Body of pancreas (tissue), 4 donors: Measurements from ENCODE around the gene FZD1. TPM values are rescaled to one million over a fixed set of nuclear protein-coding genes. Genes with fewer than 3 reads are reported as not detected.

Source experiments
- ATAC-seq: fragments of 150-250 bp; one replicate; pipeline ENCODE4 v1.9.1; 2016
- DNase-seq, 4 donors: peaks; one replicate each; pipeline ENCODE4 v3.0.0-alpha.2; 2019
- H3K27ac ChIP-seq, 4 donors: fragments of 200-600 bp; sonication (generic); 1 replicate in 3 of 4; 2 replicates in 1 of 4; pipeline versions ENCODE4 v1.5.1 to v1.6.1; 2016 to 2019; ENCODE audit warnings: mild to moderate bottlenecking in 1 of 4, mixed read lengths in 1 of 4, moderate library complexity in 1 of 4
- H3K27me3 ChIP-seq, 2 donors: fragments of 200-600 bp; sonication (generic); one replicate each; pipeline ENCODE4 v1.6.0; 2016; ENCODE audit warnings: mild to moderate bottlenecking in 1 of 2
- H3K36me3 ChIP-seq, 2 donors: fragments of 200-600 bp; sonication (generic); replicated peaks in 1 of 2; 2 replicates each; pipeline ENCODE4 v1.5.1; 2016; ENCODE audit warnings: low read depth in 2 of 2; ENCODE audit not compliant: insufficient read depth in 1 of 2
- H3K4me1 ChIP-seq: fragments of 200-600 bp; sonication (generic); one replicate; pipeline ENCODE4 v1.6.0; 2016
- H3K4me3 ChIP-seq, 2 donors: fragments of 200-600 bp; sonication (generic); 1 replicate in 1 of 2; 2 replicates in 1 of 2; pipeline ENCODE4 v1.5.1; 2016 to 2019
- H3K9me3 ChIP-seq, 3 donors: fragments of 200-600 bp; sonication (generic); 1 replicate in 2 of 3; 2 replicates in 1 of 3; pipeline ENCODE4 v1.5.1; 2016
- POLR2A ChIP-seq, 3 donors: fragments of 450-650 bp; IDR thresholded peaks; one replicate each; pipeline ENCODE4 v1.6.1; 2016; ENCODE audit warnings: antibody characterized with exemption in 3 of 3, mild to moderate bottlenecking in 2 of 3
- WGBS, 2 donors: methylation state at CpG; one replicate each; pipeline ENCODE4 v1.1.5; 2017; 5-methylcytosine and 5-hydroxymethylcytosine counted together
- intact Hi-C: fragments of 100-400 bp; cut with DNase I; formaldehyde crosslinking; loops from one replicate; pipeline ENCODE4 v1.15.1; 2023
- total RNA-seq, 2 donors: library from RNA; depleted of rRNA; stranded (reverse); fragments of >200 nt; gene quantifications; one replicate each; pipeline ENCODE4 v1.1.0, GENCODE V29; 2016
- TF ChIP-seq, protein P1 (sequence below), 7 experiments: fragments of 450-650 bp in 4 of 7; fragments of 200-600 bp in 3 of 7; sonication (generic) in 3 of 7; IDR thresholded peaks; one replicate each; pipeline ENCODE4 v1.5.1; 2016 to 2019; ENCODE audit warnings: antibody characterized with exemption in 7 of 7

The FZD1 gene
- total RNA-seq, 2 donors from 2014 or later, result 6.3 to 10.1 TPM

DNA sequence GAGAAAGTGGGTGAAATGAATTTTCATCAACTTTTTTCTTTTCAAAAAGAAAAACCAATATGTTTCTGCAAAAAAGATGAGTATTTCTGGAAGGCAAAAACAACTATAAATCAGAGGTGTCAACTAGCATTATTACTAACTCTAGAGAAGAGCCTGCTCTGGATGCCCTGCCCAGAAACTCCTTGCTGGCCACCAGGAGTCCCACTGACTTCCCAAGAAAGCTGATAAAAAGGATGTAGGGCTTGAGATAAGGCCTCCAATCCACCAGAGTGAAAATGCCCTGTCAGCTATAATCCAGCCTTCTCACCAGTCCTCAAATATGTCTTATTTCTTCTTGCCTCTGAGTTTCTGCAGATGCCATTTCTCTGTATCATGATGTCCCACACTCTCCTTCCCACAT lies 16.7 kb upstream of the FZD1 start:
- TF ChIP-seq POLR2A (IDR thresholded peaks at IDR 0.05), result no peak
- TF ChIP-seq, protein P1, sequence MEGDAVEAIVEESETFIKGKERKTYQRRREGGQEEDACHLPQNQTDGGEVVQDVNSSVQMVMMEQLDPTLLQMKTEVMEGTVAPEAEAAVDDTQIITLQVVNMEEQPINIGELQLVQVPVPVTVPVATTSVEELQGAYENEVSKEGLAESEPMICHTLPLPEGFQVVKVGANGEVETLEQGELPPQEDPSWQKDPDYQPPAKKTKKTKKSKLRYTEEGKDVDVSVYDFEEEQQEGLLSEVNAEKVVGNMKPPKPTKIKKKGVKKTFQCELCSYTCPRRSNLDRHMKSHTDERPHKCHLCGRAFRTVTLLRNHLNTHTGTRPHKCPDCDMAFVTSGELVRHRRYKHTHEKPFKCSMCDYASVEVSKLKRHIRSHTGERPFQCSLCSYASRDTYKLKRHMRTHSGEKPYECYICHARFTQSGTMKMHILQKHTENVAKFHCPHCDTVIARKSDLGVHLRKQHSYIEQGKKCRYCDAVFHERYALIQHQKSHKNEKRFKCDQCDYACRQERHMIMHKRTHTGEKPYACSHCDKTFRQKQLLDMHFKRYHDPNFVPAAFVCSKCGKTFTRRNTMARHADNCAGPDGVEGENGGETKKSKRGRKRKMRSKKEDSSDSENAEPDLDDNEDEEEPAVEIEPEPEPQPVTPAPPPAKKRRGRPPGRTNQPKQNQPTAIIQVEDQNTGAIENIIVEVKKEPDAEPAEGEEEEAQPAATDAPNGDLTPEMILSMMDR (IDR thresholded peaks at IDR 0.05), result no peak
- no peak overlapping the region for H3K4me3 ChIP-seq
- ATAC-seq, result no peak
- no peaks in the 10 kb centered on the region for H3K4me1 ChIP-seq
- no peaks in the 10 kb centered on the region for H3K9me3 ChIP-seq
- H3K36me3 ChIP-seq, result no peaks in the 10 kb centered on the region
- H3K27ac ChIP-seq, result no peak overlapping the region
- DNase-seq, result no peak
- no peaks in the 10 kb centered on the region for H3K27me3 ChIP-seq
- intact Hi-C loops, result no loop called here

- DNase-seq (no peak), ATAC-seq (no peak)
- Histone ChIP-seq H3K27ac (no peak overlapping the region), H3K4me1 (no peaks in the 10 kb centered on the region), H3K4me3 (no peak overlapping the region), H3K27me3 (no peaks in the 10 kb centered on the region), H3K36me3 (no peaks in the 10 kb centered on the region), H3K9me3 (no peaks in the 10 kb centered on the region)
- WGBS, 2 donors, result 31 to 74% methylated on average over 2 of the region's 2 CpGs
- no peak for TF ChIP-seq POLR2A (IDR thresholded peaks at IDR 0.05)
- TF ChIP-seq, protein P1 (IDR thresholded peaks at IDR 0.05), result no peak
- intact Hi-C loops, result no loop called here
These were observed 15.2 kb upstream of the FZD1 start for GRCh38 chr7:91248996-91249395.

DNA sequence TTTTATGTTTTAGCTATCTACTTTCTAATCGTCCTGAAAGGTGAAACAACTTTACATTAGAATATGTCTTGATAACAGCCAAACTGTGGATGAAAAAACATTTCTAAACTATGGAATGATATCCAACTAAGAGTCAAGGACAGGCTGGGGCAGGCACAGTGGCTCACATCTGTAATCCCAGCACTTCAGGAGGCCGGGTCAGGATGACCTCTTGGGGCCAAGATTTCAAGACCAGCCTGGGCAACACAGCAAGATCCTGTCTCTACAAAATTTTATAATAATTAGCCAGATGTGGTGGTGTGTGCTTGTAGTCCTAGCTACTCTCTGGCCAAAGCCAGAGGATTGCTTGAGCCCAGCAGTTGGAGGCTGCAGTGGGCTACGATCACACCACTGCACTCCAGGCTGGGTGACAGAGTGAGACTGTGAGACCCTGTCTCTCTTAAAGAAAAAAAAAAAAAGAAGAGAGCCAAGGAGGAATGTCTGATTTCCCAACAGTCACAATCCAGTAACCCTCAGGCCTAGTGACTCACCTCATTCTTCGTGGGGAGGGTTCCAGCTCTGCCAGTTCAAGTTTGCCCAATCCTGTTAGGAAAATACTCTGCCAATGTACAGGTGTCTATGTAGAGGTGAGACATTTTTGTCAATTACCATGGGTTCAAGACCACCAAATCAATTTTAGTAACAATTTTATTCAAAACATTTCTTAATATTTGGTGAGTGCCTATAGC lies 14.6 kb upstream of the FZD1 start:
- H3K36me3 ChIP-seq, result no peaks in the 10 kb centered on the region
- H3K4me1 ChIP-seq, result no peaks in the 10 kb centered on the region
- H3K4me3 ChIP-seq, result no peak overlapping the region
- WGBS, 2 donors, result 67 to 78% methylated on average over 4 of the region's 4 CpGs
- no peak for DNase-seq
- intact Hi-C loops, result no loop called here
- no peaks in the 10 kb centered on the region for H3K27me3 ChIP-seq
- no peak overlapping the region for H3K27ac ChIP-seq
- TF ChIP-seq, protein P1 (IDR thresholded peaks at IDR 0.05), result no peak
- H3K9me3 ChIP-seq, result no peaks in the 10 kb centered on the region
- ATAC-seq, result no peak

- no peak for ATAC-seq
- 78 to 87% methylated on average over 4 of the region's 4 CpGs for WGBS, 2 donors
These were observed 13.5 kb upstream of the FZD1 start for GRCh38 chr7:91250706-91251105.

More at GRCh38 chr7:91250706-91251105, 13.5 kb upstream of the FZD1 start:
- DNase-seq, result no peak
- Histone ChIP-seq H3K27me3 (no peaks in the 10 kb centered on the region), H3K4me3 (no peak overlapping the region), H3K9me3 (no peaks in the 10 kb centered on the region), H3K27ac (no peak overlapping the region), H3K4me1 (no peaks in the 10 kb centered on the region), H3K36me3 (no peaks in the 10 kb centered on the region)
- TF ChIP-seq, protein P1 (IDR thresholded peaks at IDR 0.05), result no peak
- TF ChIP-seq POLR2A (IDR thresholded peaks at IDR 0.05), result no peak
- intact Hi-C loops, result no loop called here
